NT2/D1 (cell line): ENCODE measurements around the gene GOLGA8K.
"Not testable (repeated sequence)": the region's sequence is repeated elsewhere in the genome, so short reads cannot be mapped to it uniquely, and the experiment has no call there.

Experiments used
- YY1 ChIP-seq: IDR thresholded peaks from 2 replicates; pipeline ENCODE4 v1.6.1; 2011; ENCODE audit not compliant: insufficient read length, insufficient read depth
- ZNF274 ChIP-seq: IDR thresholded peaks from 2 replicates; pipeline ENCODE4 v1.6.1; 2011; ENCODE audit warnings: mild to moderate bottlenecking, low read depth, low read length

DNA sequence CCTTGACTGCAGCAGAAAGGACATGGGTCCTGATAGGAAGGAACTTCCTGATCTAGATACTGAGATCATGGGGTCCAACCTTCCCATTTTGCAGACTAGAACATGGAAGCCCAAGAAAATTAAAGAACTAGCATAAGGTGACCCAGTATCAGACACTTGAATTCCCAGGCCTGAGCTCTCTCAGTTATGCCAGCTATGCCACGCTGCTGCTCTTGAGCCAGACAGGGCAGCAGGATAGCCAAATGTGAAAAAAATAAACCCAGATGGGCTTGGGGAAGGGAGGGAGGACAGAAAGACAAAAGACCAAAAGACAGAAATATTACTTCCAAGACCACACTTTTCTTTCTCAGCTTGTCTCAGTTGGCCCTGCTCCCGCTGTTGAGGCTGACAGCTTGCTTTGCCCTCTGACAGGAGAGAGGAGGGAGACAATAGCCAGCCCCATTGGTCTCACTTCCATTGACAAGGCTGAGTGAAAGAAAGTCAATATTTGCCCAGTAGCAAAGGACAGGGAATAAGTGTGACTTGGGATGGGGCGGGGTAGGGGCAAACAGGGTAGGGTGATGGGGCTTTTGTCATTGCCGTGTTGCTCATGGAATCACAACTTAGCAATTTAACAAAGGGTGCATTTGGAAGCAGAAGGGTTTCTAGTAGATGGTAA is 52.4 kb downstream of the GOLGA8K start:
- not testable (repeated sequence) for TF ChIP-seq YY1, ZNF274
